Activated CD4-positive, alpha-beta T cell treated with anti-CD3 and anti-CD28 coated beads, Interleukin-2, amount 50 U/mL, for 4 hours (primary cell): ENCODE measurements around the gene SLC25A1.
"Not testable (repeated sequence)": the region's sequence is repeated elsewhere in the genome, so short reads cannot be mapped to it uniquely, and the experiment has no call there.

ENCODE experiments used
- DNase-seq, 2 experiments: peaks; one replicate each; pipeline ENCODE4 v3.0.0-alpha.2; 2020

SLC25A1 gene

DNA sequence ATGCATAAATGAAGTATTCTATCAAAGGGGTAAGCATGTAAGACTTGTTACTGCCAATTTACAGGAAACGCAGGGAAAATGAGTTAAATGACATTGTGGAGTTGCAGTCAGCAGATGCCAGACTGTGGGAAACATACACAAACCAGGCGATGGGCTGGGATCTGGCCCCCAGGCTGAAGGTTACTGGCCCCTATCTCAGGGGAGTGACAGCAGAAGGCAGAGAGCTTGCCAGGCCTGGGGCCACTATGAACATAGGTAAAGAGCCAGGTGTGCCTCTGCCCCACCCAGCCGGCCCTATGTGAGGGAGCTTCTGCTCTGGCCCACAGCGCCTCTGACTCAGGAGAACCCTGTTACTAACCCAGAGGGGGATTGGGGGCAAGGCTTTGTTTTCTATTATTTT, 26.1 kb upstream of the SLC25A1 start:
- DNase-seq: no peak

- no peak for DNase-seq
Measured at GRCh38 chr22:19203834-19204233, 25.3 kb upstream of the SLC25A1 start.

GRCh38 chr22:19202799-19203186, 24.3 kb upstream of the SLC25A1 start:
- not testable (repeated sequence) for DNase-seq

GRCh38 chr22:19201869-19202798, 23.6 kb upstream of the SLC25A1 start:
- no peak for DNase-seq

GRCh38 chr22:19201130-19201868, 22.8 kb upstream of the SLC25A1 start:
- DNase-seq: no peak

- DNase-seq: no peak
Measured at GRCh38 chr22:19199479-19199878, 20.9 kb upstream of the SLC25A1 start.

- DNase-seq: no peak
Measured at GRCh38 chr22:19197997-19198865, 19.7 kb upstream of the SLC25A1 start.

- no peak for DNase-seq
Measured at GRCh38 chr22:19196841-19197612, 18.5 kb upstream of the SLC25A1 start.

DNA sequence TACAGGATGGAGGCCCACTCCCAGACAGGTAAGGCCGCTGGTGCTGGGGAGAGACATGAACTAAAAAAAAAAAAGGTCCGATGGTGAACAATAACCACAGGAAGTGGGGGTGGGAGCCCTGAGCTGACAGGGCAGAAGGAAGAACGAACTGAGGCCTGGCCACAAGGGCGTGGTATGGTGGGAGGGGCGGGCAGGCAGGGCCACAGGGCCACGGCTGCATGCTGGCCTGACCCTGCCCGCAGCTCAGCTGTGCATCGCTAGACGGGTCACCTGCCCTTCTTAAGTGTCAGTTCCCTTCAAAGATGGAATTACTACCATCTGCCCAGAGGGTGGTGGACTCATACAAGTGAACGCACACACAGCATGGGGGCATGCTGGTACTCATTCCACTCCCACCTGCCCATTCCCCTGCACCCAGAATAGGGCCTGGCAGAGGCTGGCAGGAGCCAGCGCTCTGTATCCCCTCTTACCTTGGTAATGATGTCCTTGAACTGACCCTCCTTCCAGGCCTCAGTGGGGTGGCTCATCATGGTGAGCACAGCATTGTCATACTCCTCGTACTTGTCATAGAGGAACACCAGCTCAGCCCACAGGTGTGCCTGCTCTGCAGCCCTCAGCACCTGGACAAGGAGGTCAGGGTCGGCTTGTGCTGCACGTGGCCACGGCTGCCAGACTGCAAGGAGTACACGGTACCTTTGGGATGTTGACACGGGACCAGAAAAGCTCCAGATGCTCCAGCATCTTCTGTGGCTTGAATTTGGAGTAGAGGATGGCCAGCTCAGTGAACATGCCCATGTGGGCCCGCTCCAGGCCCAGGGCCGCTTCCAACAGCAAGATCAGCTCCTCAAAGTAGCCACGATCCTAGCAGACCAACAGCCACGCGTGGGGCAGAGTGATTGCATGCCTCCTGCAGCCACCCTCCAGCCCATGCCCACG, 17.5 kb upstream of the SLC25A1 start:
- no peak for DNase-seq

DNA sequence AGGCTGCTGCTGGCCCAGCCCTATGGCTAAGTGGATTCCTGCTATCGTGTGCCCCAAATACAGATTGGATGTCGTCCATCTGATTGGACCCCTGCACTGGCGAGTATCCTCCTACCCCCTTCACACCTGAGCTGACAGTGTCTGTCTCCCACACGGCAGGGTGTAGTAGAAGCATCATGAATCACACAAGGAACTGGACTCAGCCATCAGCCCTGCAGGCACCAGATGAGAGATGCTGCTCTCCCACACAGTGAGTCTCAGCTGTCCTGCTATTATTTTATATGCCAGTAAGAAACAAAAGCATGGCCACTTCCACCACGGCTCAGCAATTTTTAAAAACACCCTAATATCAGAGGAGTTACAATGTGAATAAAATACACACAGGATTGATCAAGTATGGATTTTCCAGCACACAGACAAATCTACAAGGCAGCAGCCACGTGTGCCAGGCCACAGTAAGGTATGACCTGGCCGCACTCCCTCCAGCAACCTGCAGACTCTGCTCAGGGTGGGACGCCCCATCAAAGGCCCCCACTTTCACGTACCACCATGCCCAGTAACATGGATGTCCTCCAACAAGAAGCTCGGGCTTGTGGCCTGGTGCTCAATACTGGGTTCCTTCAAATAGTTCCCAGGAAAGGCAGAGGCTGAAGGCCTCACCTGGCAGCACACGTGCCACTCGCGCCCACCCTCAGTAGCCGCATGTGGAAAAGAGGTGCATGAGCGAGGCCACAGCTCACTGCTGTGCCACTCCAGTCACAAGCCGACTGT, 16.4 kb upstream of the SLC25A1 start:
- DNase-seq: no peak

- no peak for DNase-seq
Measured at GRCh38 chr22:19193879-19194278, 15.3 kb upstream of the SLC25A1 start.

DNA sequence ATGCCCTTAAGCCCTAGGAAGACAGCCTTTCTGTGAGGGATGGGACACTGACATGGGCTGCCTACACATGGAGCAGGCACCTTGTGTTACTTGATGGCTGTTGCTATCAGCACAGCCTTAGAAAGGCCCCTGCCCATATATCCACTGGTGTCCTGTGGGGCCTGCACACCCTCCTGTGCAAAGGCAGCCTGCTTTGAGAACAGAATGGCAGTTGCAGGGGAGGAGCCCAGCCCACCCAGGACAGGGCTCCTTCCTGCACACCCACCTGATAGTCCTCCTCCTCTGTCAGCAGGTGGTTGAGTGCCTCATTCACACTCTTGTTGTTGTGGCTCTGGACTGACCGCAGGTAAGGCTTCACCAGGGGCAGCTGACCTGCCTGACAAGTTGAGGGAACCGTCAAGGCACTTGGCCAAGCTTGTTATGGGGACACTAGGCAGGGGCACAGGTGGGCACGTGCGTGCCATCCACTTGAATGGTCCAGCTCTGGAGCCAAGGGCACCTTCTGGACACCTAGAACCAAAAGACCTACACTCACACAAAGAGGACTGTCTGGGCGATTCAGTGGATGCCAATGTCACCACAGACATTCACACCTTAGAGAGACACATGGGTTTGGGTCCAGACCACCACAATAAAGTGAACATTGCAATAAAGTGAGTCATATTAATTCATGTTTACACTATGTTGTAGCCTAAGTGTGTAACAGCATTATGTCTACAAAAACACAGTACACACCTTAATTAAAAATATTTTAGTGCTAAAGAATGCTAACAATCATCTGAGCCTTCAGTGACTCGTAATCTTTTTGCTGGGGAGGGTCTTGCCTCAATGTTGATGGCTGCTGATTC, 9.4 kb upstream of the SLC25A1 start:
- DNase-seq: no peak

- DNase-seq: no peak
Measured at GRCh38 chr22:19184276-19184997, 5.9 kb upstream of the SLC25A1 start.

DNA sequence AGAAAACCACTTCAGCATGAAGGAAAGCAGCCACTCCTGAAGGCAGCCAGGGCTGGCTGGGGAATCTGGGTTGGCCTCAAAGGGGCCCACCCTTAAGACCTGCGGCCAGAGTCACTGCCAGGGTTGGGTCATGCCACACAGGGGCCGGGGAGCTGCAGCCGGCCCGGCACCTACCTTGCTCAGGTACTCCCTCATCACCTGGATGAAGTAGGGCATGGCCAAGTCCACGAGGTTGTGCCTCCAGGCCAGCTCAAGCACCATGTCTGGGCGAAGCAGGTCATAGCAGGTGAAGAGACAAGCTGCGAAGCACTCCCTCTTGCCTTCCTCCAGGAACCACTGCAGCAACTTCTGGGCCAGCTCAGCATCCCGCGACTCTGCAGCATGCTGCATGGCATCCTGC, 4.7 kb upstream of the SLC25A1 start:
- no peak for DNase-seq

GRCh38 chr22:19182472-19183157, 4.1 kb upstream of the SLC25A1 start:
- no peak for DNase-seq

GRCh38 chr22:19181786-19182471, 3.4 kb upstream of the SLC25A1 start:
- DNase-seq: no peak

GRCh38 chr22:19180740-19181410, 2.3 kb upstream of the SLC25A1 start:
- DNase-seq: no peak
